Ishikawa (cell line): ENCODE results near the gene ANKMY1.

ENCODE experiments used
- CEBPB ChIP-seq: IDR thresholded peaks from 2 replicates; pipeline ENCODE4 v1.6.1; 2012
- CREB1 ChIP-seq: IDR thresholded peaks from 2 replicates; pipeline ENCODE4 v1.6.1; 2012; ENCODE audit warnings: low read depth
- EGR1 ChIP-seq: IDR thresholded peaks from 2 replicates; pipeline ENCODE4 v1.6.1; 2012
- EP300 ChIP-seq: IDR thresholded peaks from 2 replicates; pipeline ENCODE4 v1.6.1; 2012; ENCODE audit warnings: borderline replicate concordance
- FOXM1 ChIP-seq: IDR thresholded peaks from 2 replicates; pipeline ENCODE4 v1.6.1; 2012; ENCODE audit warnings: low read depth, borderline replicate concordance
- MAX ChIP-seq: IDR thresholded peaks from 2 replicates; pipeline ENCODE4 v1.6.1; 2012
- NFIC ChIP-seq: IDR thresholded peaks from 2 replicates; pipeline ENCODE4 v1.6.1; 2012
- RAD21 ChIP-seq: IDR thresholded peaks from 2 replicates; pipeline ENCODE4 v1.6.1; 2012; ENCODE audit warnings: low read depth
- REST ChIP-seq: IDR thresholded peaks from 2 replicates; pipeline ENCODE4 v1.6.1; 2012; ENCODE audit warnings: low read depth, mild to moderate bottlenecking
- TAF1 ChIP-seq: IDR thresholded peaks from 2 replicates; pipeline ENCODE4 v1.6.1; 2012; ENCODE audit warnings: low read depth, mild to moderate bottlenecking
- TCF12 ChIP-seq: IDR thresholded peaks from 2 replicates; pipeline ENCODE4 v1.6.1; 2012; ENCODE audit warnings: low read depth
- TEAD4 ChIP-seq: IDR thresholded peaks from 2 replicates; pipeline ENCODE4 v1.6.1; 2012
- USF1 ChIP-seq: IDR thresholded peaks from 2 replicates; pipeline ENCODE4 v1.6.1; 2012
- YY1 ChIP-seq: IDR thresholded peaks from 2 replicates; pipeline ENCODE4 v1.6.1; 2012; ENCODE audit warnings: low read depth
- ZBTB7A ChIP-seq: IDR thresholded peaks from 2 replicates; pipeline ENCODE4 v1.6.1; 2012; ENCODE audit warnings: low read depth

ANKMY1 gene

DNA sequence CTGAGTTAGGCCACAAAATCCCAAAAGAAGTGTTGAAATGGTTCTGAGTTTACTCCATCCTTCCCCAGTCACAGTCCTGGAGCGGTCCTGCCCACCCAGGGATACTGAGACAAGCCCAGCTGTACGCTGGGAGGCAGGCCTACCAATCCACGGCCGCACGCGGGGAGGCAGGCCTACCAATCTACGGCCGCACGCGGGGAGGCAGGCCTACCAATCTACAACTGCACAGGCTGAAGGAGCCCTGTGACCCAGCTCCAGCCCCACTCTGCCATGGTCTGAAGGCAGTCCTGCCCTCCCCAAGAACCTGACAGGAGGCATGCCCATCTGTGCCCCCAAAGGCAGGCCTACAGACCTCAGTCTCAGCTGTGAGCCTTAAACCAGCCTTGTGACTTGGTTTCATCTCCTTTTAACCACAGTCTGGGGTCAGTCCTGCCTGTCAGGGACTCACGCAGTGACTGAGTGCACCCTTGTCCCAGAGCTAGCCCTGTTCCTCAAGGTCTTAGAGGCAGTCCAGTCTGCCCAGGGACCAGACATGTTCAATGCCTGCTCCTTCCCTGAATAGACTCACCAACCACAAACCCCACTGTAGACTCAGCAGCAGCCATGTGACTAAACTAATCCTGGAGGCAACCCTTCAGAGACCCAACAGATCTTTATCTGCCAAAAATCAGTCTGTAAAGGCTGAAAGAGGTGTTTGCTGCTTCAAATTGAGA is 85.6 kb downstream of the ANKMY1 start:
- TF ChIP-seq REST (no peak), NFIC (no peak), RAD21 (no peak), FOXM1 (no peak), EGR1 (no peak), YY1 (no peak), TAF1 (no peak), TCF12 (no peak), MAX (no peak), USF1 (no peak), EP300 (no peak), TEAD4 (no peak), CEBPB (no peak), ZBTB7A (no peak), CREB1 (no peak)

GRCh38 chr2:240469740-240470139 is 88.0 kb downstream of the ANKMY1 start:
- no peak for TF ChIP-seq TAF1
- TF ChIP-seq CEBPB: no peak
- TF ChIP-seq YY1: no peak
- TF ChIP-seq EGR1: no peak
- no peak for TF ChIP-seq CREB1
- TF ChIP-seq RAD21: no peak
- TF ChIP-seq EP300: no peak
- TF ChIP-seq USF1: no peak
- no peak for TF ChIP-seq MAX
- no peak for TF ChIP-seq TCF12
- TF ChIP-seq ZBTB7A: no peak
- TF ChIP-seq REST: no peak
- TF ChIP-seq TEAD4: no peak
- no peak for TF ChIP-seq FOXM1
- no peak for TF ChIP-seq NFIC

DNA sequence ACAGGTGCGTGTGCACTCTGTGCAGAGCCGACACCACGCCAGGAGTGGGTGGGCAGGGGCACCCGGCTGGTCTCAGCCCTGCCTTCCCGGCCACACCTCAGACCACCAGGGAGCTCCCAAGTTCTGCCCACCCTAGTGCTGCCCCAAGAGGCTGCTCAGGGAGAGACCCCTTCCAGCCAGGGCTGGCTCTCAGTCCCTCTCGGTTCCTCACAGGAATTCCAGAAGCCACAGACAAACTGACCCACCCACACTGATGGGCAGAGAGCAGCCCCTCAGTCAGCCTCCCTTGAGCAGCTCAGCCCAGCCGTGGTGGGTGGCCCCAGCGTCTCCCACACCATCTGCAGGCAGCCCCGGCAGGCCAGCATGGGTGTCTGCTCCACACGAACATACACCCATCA is 88.5 kb downstream of the ANKMY1 start:
- TF ChIP-seq USF1: no peak
- TF ChIP-seq EP300: no peak
- TF ChIP-seq FOXM1: no peak
- TF ChIP-seq CEBPB: no peak
- no peak for TF ChIP-seq RAD21
- no peak for TF ChIP-seq TCF12
- TF ChIP-seq CREB1: no peak
- TF ChIP-seq MAX: no peak
- no peak for TF ChIP-seq TEAD4
- TF ChIP-seq REST: no peak
- TF ChIP-seq ZBTB7A: no peak
- no peak for TF ChIP-seq YY1
- no peak for TF ChIP-seq NFIC
- TF ChIP-seq TAF1: no peak
- TF ChIP-seq EGR1: no peak
